Activated gamma-delta T cell treated with anti-CD3 and anti-CD28 coated beads, Interleukin-2, amount 50 U/mL, for 16 hours (primary cell): ENCODE data around the gene PRSS33.
A peak's percentile ranks its signal among the peaks of the same experiment; 100 is the strongest.

Experiments
- DNase-seq: peaks from one replicate; pipeline ENCODE4 v3.0.0-alpha.2; 2020; ENCODE audit warnings: low read depth

Gene PRSS33

DNA sequence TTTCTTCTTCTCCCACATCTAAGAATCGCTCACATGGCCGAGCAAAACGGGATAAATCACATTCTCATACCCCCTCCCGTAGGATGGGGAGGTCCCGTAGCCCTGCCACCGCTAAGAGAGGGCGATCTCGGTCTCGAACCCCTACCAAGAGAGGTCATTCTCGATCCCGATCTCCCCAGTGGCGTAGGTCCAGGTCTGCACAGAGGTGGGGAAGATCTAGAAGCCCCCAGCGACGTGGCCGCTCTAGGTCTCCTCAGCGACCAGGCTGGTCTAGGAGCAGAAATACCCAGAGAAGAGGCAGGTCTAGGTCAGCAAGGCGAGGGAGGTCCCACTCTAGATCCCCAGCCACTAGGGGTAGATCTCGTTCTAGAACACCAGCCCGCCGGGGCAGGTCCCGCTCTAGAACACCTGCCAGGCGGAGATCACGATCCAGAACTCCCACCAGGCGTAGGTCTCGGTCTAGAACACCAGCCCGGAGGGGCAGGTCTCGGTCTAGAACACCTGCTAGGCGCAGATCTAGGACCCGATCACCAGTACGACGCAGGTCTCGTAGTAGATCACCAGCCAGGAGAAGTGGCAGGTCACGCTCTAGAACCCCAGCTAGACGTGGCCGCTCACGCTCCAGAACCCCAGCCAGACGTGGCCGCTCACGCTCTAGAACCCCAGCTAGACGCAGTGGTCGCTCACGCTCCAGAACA, 25.3 kb downstream of the PRSS33 start:
- no peak for DNase-seq

GRCh38 chr16:2761472-2761871, 25.9 kb downstream of the PRSS33 start:
- no peak for DNase-seq

DNA sequence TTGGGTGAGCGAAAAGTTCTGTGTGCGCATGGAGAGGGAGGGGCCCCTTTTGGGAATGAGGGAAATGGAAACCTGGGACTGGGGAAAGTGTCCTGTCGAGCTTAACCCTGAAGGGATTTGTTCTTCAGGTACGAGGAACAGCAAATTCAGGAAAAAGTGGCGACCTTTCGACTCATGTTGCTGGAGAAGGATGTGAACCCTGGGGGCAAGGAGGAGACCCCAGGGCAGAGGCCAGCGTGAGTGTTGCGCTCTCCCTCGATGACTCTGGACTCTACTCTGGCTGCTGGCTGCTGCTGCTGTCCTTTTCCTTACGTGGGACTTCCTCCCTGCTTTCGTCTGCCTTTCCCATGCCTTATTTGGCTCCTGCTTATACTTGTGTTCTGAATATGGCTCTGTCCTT, 30.0 kb downstream of the PRSS33 start:
- DNase-seq = no peak

- no peak for DNase-seq
Measured at GRCh38 chr16:2756288-2757015, 30.9 kb downstream of the PRSS33 start.

DNA sequence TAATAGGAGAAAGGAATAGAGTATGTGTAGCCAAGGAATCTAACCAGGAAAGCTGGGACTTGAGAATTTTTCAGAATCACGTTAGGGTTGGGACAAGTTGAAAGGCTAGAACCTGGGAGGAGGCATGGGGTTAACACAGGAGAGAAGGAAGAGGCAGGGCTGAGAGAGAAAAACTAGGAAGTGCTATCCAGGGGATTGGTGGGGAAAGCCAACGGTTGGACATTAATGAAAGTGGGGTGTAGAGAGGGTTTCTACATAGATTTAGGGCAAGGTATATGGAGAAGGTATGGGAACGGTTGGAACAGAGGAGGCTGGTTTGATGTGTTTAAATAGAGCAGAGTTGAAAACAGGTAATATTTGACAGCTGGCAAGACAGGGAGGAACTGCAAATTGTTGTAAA, 32.2 kb downstream of the PRSS33 start:
- no peak for DNase-seq

GRCh38 chr16:2753733-2754020, 33.7 kb downstream of the PRSS33 start:
- no peak for DNase-seq

DNA sequence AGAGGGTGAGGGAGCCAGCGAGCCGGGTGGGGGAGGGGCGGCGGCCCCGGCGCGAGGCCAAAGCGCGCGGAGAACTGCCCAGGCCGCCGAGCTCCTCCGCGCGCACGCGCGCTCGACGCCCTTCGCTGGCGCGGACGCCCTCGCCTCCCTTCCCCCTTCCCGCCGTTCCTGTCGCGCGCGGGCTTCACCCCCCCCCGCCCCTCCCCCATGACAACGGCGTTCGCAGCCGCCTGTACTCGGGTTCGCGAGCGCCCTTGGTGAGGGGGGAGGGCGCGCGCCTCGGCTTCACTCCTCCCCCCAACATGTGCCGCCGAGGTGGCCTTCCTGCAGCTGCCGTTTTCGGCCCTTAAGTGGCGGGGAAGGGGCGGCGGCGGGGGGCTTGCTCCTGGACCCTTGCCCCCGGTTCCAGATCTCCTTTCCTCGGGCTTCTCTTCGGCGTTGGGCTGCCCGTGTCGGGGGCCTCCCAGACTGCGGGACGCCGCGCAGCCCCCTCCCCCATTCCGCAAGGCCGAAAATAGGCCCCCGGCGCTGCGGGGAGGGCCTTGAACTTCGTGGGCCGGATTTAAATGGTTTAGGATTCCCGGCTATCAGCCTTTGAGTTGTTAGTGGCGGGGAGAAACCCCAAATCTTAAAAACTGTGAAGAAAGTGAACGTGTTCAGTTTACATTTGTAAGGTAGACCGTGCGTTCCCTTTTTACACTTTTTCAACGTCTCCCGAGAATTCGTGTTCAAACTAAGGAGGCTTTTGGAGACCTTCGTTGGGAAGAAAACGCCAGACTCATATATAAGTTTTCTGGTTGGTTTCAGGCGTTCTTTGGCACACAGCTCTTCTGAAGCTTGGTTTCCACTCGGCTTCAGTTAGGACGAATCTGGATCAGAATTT, 34.3 kb downstream of the PRSS33 start:
- no peak for DNase-seq

GRCh38 chr16:2752035-2752849, 35.1 kb downstream of the PRSS33 start, which contains the start of gene SRRM2:
Gene SRRM2 (plus strand): TSS chr16:2752638. CDS start chr16:2756365, 3,727 bp downstream.
- DNase-seq = peak; percentile 91

- no peak for DNase-seq
Measured at GRCh38 chr16:2751577-2752034, 35.8 kb downstream of the PRSS33 start.

DNA sequence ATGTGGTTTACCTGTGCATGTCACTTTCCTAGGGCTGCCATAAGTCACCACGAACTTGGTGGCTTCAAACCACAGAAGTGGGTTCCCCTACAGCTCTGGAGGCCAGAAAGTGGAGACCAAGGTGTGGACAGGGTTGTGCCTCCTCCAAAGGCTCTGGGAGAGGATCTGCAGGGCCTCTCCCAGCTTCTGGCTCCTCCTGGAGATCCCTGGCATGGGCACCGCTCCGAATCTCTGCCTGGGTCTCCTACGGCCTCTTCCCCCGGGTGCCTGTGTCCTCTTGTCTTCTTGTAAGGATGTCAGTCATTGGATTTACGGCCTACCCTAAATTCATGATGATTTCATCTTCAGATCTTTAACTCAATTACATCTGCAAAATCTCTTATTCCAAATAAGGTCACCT, 37.4 kb downstream of the PRSS33 start:
- no peak for DNase-seq

- no peak for DNase-seq
Measured at GRCh38 chr16:2749476-2749875, 37.9 kb downstream of the PRSS33 start.

GRCh38 chr16:2748757-2749455, 38.5 kb downstream of the PRSS33 start:
- DNase-seq = no peak

DNA sequence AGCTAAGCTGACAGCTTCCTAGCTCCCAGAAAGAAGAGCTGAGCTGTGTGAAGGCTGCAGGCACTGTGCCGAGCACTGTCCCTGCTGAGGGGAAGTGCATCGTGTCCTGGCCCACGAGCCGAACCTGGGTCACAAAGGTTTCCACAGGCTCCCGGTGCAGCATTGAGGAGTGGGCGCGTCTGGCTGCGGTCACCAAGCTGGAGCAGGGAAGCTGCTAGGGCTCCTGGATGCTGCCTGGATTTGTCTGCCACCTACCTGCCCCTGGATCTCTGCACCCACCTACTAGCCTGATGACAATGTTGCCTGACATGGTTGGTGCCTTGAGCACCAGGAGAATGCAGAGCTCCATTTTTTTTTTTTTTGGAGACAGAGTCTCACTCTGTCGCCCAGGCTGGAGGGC, 41.4 kb downstream of the PRSS33 start:
- no peak for DNase-seq

DNA sequence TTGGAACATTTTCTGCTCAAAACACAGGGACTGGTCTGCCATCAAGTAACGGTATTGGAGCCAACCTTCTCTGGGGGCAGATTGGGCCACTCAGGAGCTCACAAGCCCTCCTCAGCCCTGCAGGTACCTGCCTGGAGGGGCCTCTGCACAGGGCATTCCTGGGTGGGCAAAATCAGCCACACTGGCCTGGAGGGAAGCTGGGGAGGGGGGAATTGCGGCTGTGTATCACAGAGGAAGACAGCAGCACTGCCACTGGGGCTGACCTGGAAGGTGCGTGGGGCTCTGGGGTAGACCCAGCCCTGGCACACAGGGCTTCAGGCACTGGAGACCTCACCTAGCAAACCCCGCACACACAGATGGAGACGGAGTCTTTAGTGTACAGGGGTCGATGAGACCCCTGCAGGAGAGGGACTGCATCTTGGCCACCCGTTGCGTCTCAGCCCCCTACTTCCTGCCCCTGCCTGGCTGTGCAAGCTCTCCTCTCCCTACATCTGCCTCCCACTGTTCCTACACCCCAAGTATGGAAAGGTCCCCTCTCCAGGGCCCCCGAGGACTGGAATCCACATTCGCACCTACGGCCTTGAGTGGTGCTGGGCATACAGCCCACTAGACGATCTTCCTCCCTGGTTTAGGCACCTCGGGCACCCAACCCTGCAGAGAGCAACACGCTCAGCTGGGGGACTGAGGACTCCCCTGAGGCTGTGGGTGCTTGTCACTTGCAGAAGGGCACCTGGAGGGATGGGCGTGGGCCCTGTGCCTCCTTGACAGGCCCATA, 42.1 kb downstream of the PRSS33 start:
- no peak for DNase-seq

GRCh38 chr16:2744711-2745110, 42.6 kb downstream of the PRSS33 start:
- no peak for DNase-seq

DNA sequence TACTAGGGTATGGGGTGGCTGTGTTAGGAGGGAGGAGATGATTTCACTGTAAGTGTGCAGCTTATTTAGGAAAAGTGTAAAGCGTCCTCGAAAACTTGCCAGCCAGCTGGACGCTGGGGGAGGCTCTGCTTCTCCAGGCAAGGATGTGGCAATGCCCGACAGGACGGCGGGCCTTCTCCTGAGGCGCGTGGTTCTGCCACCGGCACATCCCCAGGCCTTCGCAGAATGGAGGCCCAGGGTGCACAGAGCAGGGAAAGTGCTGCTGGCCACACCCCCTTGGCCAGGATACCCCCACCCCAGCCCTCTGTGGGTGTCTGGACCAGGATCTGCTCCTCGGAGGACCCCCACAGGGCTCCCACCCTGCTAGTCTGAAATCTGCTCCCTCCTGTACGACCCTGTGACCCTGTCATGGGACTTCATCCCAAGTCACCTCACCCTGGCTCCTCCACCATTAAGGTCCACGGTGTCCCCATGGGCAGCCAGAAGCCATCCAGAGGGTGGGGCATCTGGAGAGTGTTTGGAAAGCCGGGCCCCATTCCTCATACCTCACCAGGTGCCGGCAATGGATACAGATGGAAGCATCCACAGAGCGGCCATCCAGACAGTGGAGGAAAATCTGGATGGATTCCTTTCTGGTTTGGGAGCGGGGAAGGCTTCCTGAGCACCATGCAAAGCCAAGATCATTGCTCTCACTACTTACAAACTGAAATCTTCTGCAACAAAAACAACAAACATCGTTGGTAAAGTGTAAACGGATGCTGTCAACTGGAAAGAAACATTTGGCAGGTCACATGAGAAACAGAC, 44.2 kb downstream of the PRSS33 start:
- no peak for DNase-seq

GRCh38 chr16:2742323-2743006, 44.9 kb downstream of the PRSS33 start:
- no peak for DNase-seq

DNA sequence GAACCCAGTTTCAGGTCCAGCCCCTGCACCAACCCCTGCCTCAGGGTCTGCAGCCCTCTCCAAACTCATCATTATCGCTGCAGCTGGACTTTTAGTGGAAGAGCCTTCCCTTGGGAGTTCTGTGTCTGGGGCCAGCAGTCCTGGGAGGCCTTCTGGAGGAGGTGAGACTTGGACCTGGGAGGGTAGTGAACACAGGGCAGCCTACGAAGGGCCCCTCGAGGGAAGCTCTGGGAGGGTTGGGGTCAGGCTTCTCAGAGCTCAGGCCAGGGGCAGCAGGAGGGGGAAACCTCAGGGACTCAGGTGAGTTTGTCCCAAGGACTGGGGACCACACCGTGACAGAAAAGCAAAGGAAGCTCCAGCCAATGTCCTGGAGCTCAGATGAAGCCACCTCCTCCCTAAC, 46.2 kb downstream of the PRSS33 start:
- DNase-seq = no peak

DNA sequence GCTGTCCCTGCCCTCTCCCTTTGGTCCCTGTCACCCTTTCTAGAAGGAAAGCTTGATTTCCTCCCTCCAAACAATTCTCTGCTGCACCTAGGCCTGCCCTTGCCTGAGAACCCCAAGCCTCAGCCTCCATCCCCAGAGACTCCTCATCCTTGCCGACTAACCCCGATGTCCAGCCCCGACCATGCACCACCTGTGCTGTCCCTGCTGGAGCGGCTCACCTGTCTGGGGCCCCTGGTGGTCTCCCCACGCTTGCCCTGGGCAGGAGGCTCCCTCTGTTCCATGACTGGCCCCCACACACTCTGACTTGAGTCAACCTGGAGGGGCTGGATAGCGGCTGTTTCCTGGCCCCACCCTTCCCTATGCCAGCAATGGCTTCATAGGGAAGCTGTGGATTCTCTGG, 46.9 kb downstream of the PRSS33 start:
- no peak for DNase-seq
